HEK293 (cell line): ENCODE results near the gene PLXNA3.
A peak's percentile ranks its signal among the peaks of the same experiment; 100 is the strongest.

Experiments
- CTCF ChIA-PET: fragments of 350-600 bp; formaldehyde crosslinking; extraction: SDS; loops from one replicate; lab custom pipeline; 2021; ENCODE audit warnings: antibody characterized with exemption; lab: Yijun Ruan, JAX
- POLR2A ChIA-PET: fragments of 300-600 bp; formaldehyde crosslinking; extraction: SDS; loops from one replicate; lab custom pipeline; 2020; ENCODE audit warnings: antibody characterized with exemption, inconsistent platforms; lab: Yijun Ruan, JAX
- H3K27ac ChIP-seq: fragments of 200-500 bp; sonication (Bioruptor generic); 2 replicates; pipeline ENCODE4 v1.5.1; 2014; ENCODE audit warnings: low read depth, low read length, control low read depth, inconsistent platforms; ENCODE audit errors: extremely low read depth
- H3K36me3 ChIP-seq, 2 experiments: fragments of 200-500 bp in 1 of 2; sonication (Bioruptor generic) in 1 of 2; 1 replicate in 1 of 2; 2 replicates in 1 of 2; pipeline ENCODE4 v1.5.1; 2014 to 2017; ENCODE audit warnings: inconsistent platforms in 2 of 2, low read length in 2 of 2; ENCODE audit not compliant: control insufficient read depth in 2 of 2, insufficient read depth in 1 of 2
- H3K4me1 ChIP-seq: fragments of 200-500 bp; sonication (Bioruptor generic); 2 replicates; pipeline ENCODE4 v1.5.1; 2014; ENCODE audit warnings: mild to moderate bottlenecking, low read length, inconsistent platforms; ENCODE audit not compliant: control insufficient read depth, insufficient read depth
- H3K4me3 ChIP-seq: 2 replicates; pipeline ENCODE4 v1.5.1; 2011; ENCODE audit warnings: low read depth, mild to moderate bottlenecking, control low read depth, low read length, moderate library complexity
- H3K9me3 ChIP-seq: fragments of 200-500 bp; sonication (Bioruptor generic); 2 replicates; pipeline ENCODE4 v1.5.1; 2014; ENCODE audit warnings: low read depth, low read length, inconsistent platforms; ENCODE audit not compliant: control insufficient read depth, insufficient read depth
- BCL11B ChIP-seq: fragments of 450-650 bp; formaldehyde crosslinking; IDR thresholded peaks from 2 replicates; pipeline ENCODE4 v1.5.1; 2016; ENCODE audit warnings: low read depth, missing biosample characterization, missing genetic modification characterization
- CTCF ChIP-seq: fragments of 450-650 bp; formaldehyde crosslinking; IDR thresholded peaks from 2 replicates; pipeline ENCODE4 v1.5.1; 2016; ENCODE audit warnings: missing biosample characterization, missing genetic modification characterization
- FEZF1 ChIP-seq: fragments of 450-650 bp; formaldehyde crosslinking; IDR thresholded peaks from 2 replicates; pipeline ENCODE4 v1.5.1; 2016; ENCODE audit warnings: missing biosample characterization, missing genetic modification characterization
- GLI2 ChIP-seq: fragments of 450-650 bp; formaldehyde crosslinking; IDR thresholded peaks from 2 replicates; pipeline ENCODE4; 2017; ENCODE audit warnings: missing biosample characterization, missing genetic modification characterization, low read depth, borderline replicate concordance
- HOXA7 ChIP-seq: sonication (generic); formaldehyde crosslinking; IDR thresholded peaks from 2 replicates; pipeline ENCODE4 v1.8.1; 2022; ENCODE audit warnings: missing genetic modification reagents, borderline replicate concordance
- KLF10 ChIP-seq: fragments of 450-650 bp; IDR thresholded peaks from 2 replicates; pipeline ENCODE4 v1.5.1; 2018; ENCODE audit warnings: missing biosample characterization, mild to moderate bottlenecking, missing genetic modification characterization
- KLF9 ChIP-seq: fragments of 450-650 bp; formaldehyde crosslinking; IDR thresholded peaks from 2 replicates; pipeline ENCODE4 v1.5.1; 2016; ENCODE audit warnings: missing biosample characterization, missing genetic modification characterization, low read depth
- PRDM10 ChIP-seq: fragments of 450-650 bp; formaldehyde crosslinking; IDR thresholded peaks from 2 replicates; pipeline ENCODE4 v1.5.1; 2016; ENCODE audit warnings: missing biosample characterization, missing genetic modification characterization
- ZBTB10 ChIP-seq: fragments of 450-650 bp; formaldehyde crosslinking; IDR thresholded peaks from 2 replicates; pipeline ENCODE4 v1.5.1; 2016; ENCODE audit warnings: missing biosample characterization, missing genetic modification characterization
- ZBTB20 ChIP-seq: fragments of 450-650 bp; formaldehyde crosslinking; IDR thresholded peaks from 2 replicates; pipeline ENCODE4 v1.5.1; 2016; ENCODE audit warnings: missing biosample characterization, missing genetic modification characterization
- ZEB2 ChIP-seq: fragments of 450-650 bp; formaldehyde crosslinking; IDR thresholded peaks from 2 replicates; pipeline ENCODE4 v1.5.1; 2016; ENCODE audit warnings: missing biosample characterization, missing genetic modification characterization
- ZFHX2 ChIP-seq: fragments of 450-650 bp; formaldehyde crosslinking; conservative IDR thresholded peaks from 2 replicates; pipeline ENCODE4 v1.5.1; 2016; ENCODE audit warnings: missing biosample characterization, missing genetic modification characterization
- ZFP41 ChIP-seq: fragments of 450-650 bp; formaldehyde crosslinking; IDR thresholded peaks from 2 replicates; pipeline ENCODE4 v1.5.1; 2016; ENCODE audit warnings: missing biosample characterization, missing genetic modification characterization, borderline replicate concordance
- ZFP69B ChIP-seq: fragments of 450-650 bp; formaldehyde crosslinking; IDR thresholded peaks from 2 replicates; pipeline ENCODE4 v1.5.1; 2016; ENCODE audit warnings: missing biosample characterization, missing genetic modification characterization
- ZIC2 ChIP-seq: fragments of 450-650 bp; formaldehyde crosslinking; IDR thresholded peaks from 2 replicates; pipeline ENCODE4 v1.5.1; 2016; ENCODE audit warnings: missing biosample characterization, missing genetic modification characterization
- ZNF138 ChIP-seq: fragments of 450-650 bp; formaldehyde crosslinking; IDR thresholded peaks from 2 replicates; pipeline ENCODE4 v1.5.1; 2016; ENCODE audit warnings: missing biosample characterization, missing genetic modification characterization, borderline replicate concordance
- ZNF248 ChIP-seq: fragments of 450-650 bp; formaldehyde crosslinking; IDR thresholded peaks from 2 replicates; pipeline ENCODE4 v1.5.1; 2017; ENCODE audit warnings: missing biosample characterization, missing genetic modification characterization
- ZNF311 ChIP-seq: fragments of 450-650 bp; formaldehyde crosslinking; IDR thresholded peaks from 2 replicates; pipeline ENCODE4 v1.5.1; 2017; ENCODE audit warnings: missing biosample characterization, missing genetic modification characterization, borderline replicate concordance
- ZNF433 ChIP-seq: fragments of 450-650 bp; formaldehyde crosslinking; IDR thresholded peaks from 2 replicates; pipeline ENCODE4 v1.5.1; 2016; ENCODE audit warnings: missing biosample characterization, missing genetic modification characterization, low read depth
- ZNF510 ChIP-seq: fragments of 450-650 bp; formaldehyde crosslinking; IDR thresholded peaks from 2 replicates; pipeline ENCODE4 v1.5.1; 2018; ENCODE audit warnings: mild to moderate bottlenecking, missing genetic modification characterization, missing biosample characterization; ENCODE audit not compliant: insufficient replicate concordance
- ZNF548 ChIP-seq: fragments of 450-650 bp; formaldehyde crosslinking; IDR thresholded peaks from 2 replicates; pipeline ENCODE4 v1.5.1; 2016; ENCODE audit warnings: missing biosample characterization, missing genetic modification characterization
- ZNF629 ChIP-seq: fragments of 450-650 bp; formaldehyde crosslinking; IDR thresholded peaks from 2 replicates; pipeline ENCODE4 v1.5.1; 2017; ENCODE audit warnings: missing biosample characterization, missing genetic modification characterization
- ZNF701 ChIP-seq: fragments of 450-650 bp; formaldehyde crosslinking; IDR thresholded peaks from 2 replicates; pipeline ENCODE4 v1.5.1; 2016; ENCODE audit warnings: missing biosample characterization, missing genetic modification characterization
- ZNF777 ChIP-seq: fragments of 450-650 bp; formaldehyde crosslinking; IDR thresholded peaks from 2 replicates; pipeline ENCODE4 v1.5.1; 2017; ENCODE audit warnings: missing biosample characterization, missing genetic modification characterization, borderline replicate concordance
- ZXDB ChIP-seq: fragments of 450-650 bp; formaldehyde crosslinking; IDR thresholded peaks from 2 replicates; pipeline ENCODE4 v1.5.1; 2016; ENCODE audit warnings: missing biosample characterization, missing genetic modification characterization
- TF ChIP-seq, protein P1 (sequence below): fragments of 450-650 bp; formaldehyde crosslinking; IDR thresholded peaks from 2 replicates; pipeline ENCODE4 v1.5.1; 2017; ENCODE audit warnings: missing biosample characterization, mild to moderate bottlenecking, missing genetic modification characterization, moderate library complexity

The PLXNA3 gene

GRCh38 chrX:154490021-154490413 lies 31.9 kb downstream of the PLXNA3 start (continued):
- TF ChIP-seq KLF9 (tag by site-specific recombination) (no peak), ZFHX2 (tag by site-specific recombination) (no peak), ZBTB10 (tag by site-specific recombination) (no peak), ZNF510 (tag by site-specific recombination) (no peak), ZNF138 (tag by site-specific recombination) (no peak), ZNF311 (tag by site-specific recombination) (no peak), ZNF433 (tag by site-specific recombination) (no peak), GLI2 (no peak), ZNF777 (no peak)

- Histone ChIP-seq H3K9me3 (no peaks in the 10 kb centered on the region; the same call in 1 of the 2 replicates), H3K4me3 (peak within 1 kb of the TSS; percentile 56), H3K36me3 (peaks cover 0 to 15% of the 10 kb centered on the region in 2 experiments; a peak in 1 of 3 replicates), H3K4me1 (no peaks in the 10 kb centered on the region; the same call in 1 of the 2 replicates), H3K27ac (peak within 1 kb of the TSS; percentile 76)
- ChIA-PET CTCF (interaction anchor here (0.6 to 2.5 kb wide), 5 partner anchors 12 to 54 kb away, joined by 3 to 8 read pairs (median 3); no protein-coding TSS in a partner anchor), POLR2A (interaction anchor here (0.6 to 3.1 kb wide), 26 partner anchors 8 to 696 kb away, joined by 3 to 35 read pairs (median 6); partner anchors contain the start of genes DNASE1L1, FAM3A, HCFC1 and IDH3G)
- TF ChIP-seq ZNF629 (peak; percentile 81), BCL11B (tag by site-specific recombination) (peak; percentile 16; the same call in 1 of the 2 replicates), ZNF701 (no peak), ZFP69B (no peak), ZEB2 (peak; percentile 63), ZNF248 (tag by site-specific recombination) (no peak), ZFP41 (tag by site-specific recombination) (no peak), HOXA7 (CRISPR knock-in tag) (no peak), ZBTB20 (tag by site-specific recombination) (peak; percentile 94), ZIC2 (tag by site-specific recombination) (peak; percentile 31; the same call in 1 of the 2 replicates), CTCF (tag by site-specific recombination) (peak; percentile 69; the same call in 1 of the 2 replicates), FEZF1 (no peak), ZXDB (0 out of 2 replicates have a peak, but pooled peaks have one; percentile 34), KLF10 (tag by site-specific recombination) (peak; percentile 70; the same call in 1 of the 2 replicates), ZNF548 (tag by site-specific recombination) (no peak), PRDM10 (tag by site-specific recombination) (0 out of 2 replicates have a peak, but pooled peaks have one; percentile 63)
- TF ChIP-seq, protein P1, sequence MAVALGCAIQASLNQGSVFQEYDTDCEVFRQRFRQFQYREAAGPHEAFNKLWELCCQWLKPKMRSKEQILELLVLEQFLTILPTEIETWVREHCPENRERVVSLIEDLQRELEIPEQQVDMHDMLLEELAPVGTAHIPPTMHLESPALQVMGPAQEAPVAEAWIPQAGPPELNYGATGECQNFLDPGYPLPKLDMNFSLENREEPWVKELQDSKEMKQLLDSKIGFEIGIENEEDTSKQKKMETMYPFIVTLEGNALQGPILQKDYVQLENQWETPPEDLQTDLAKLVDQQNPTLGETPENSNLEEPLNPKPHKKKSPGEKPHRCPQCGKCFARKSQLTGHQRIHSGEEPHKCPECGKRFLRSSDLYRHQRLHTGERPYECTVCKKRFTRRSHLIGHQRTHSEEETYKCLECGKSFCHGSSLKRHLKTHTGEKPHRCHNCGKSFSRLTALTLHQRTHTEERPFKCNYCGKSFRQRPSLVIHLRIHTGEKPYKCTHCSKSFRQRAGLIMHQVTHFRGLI (tag by site-specific recombination): 0 out of 2 replicates have a peak, but pooled peaks have one; percentile 53
Observed at GRCh38 chrX:154490414-154491083, 32.5 kb downstream of the PLXNA3 start, which contains the start of gene SLC10A3. Gene SLC10A3 (minus strand): TSS chrX:154490629. CDS start chrX:154488940, 1,689 bp downstream.
